IMR-90 (cell line): Measurements from ENCODE around the gene PIK3CG. TPM values are rescaled to one million over a fixed set of nuclear protein-coding genes. Genes with fewer than 3 reads are reported as not detected.

Experiments used
- ATAC-seq: fragments of 200-7000 bp; cut with Tn5 transposase; 2 replicates; pipeline ENCODE4 v1.9.1; 2020; ENCODE audit warnings: low read depth, mild to moderate bottlenecking, moderate library complexity
- BruUV-seq: library from RNA; stranded (reverse); fragments of 400-500 nt; replicated peaks from 2 replicates; lab custom pipeline; 2021; lab: Mats Ljungman, UMichigan
- CTCF ChIA-PET: fragments of 300-600 bp; formaldehyde crosslinking; extraction: SDS; loops from one replicate; lab custom pipeline; 2021; ENCODE audit warnings: antibody characterized with exemption; lab: Yijun Ruan, JAX
- POLR2A ChIA-PET: fragments of 300-600 bp; sonication (Branson Sonifier 250); formaldehyde crosslinking; loops from one replicate; lab custom pipeline; 2022; ENCODE audit warnings: antibody characterized with exemption; ENCODE audit not compliant: unreplicated experiment; lab: Charles Lee
- DNase-seq: peaks from one replicate; pipeline ENCODE4 v3.0.0; 2013
- H2AFZ ChIP-seq: replicated peaks from 2 replicates; pipeline ENCODE3; 2013; ENCODE audit warnings: low read length, mild to moderate bottlenecking; ENCODE audit not compliant: poor library complexity
- H2AK5ac ChIP-seq: 2 replicates; pipeline ENCODE4 v1.6.1; 2013; ENCODE audit warnings: low read depth, low read length, inconsistent platforms
- H2AK9ac ChIP-seq: replicated peaks from 2 replicates; pipeline ENCODE3; 2013; ENCODE audit warnings: mild to moderate bottlenecking, low read depth, low read length, moderate library complexity; ENCODE audit not compliant: poor library complexity
- H2BK120ac ChIP-seq: 2 replicates; pipeline ENCODE4 v1.6.1; 2013; ENCODE audit warnings: low read depth, low read length, inconsistent platforms
- H2BK15ac ChIP-seq: 3 replicates; pipeline ENCODE4 v1.6.1; 2013; ENCODE audit warnings: low read depth, low read length, inconsistent platforms
- H2BK20ac ChIP-seq: 2 replicates; pipeline ENCODE4 v1.6.1; 2013; ENCODE audit warnings: low read depth, mild to moderate bottlenecking, inconsistent platforms, low read length, moderate library complexity
- H2BK5ac ChIP-seq: 2 replicates; pipeline ENCODE4 v1.6.1; 2013; ENCODE audit warnings: mild to moderate bottlenecking, low read depth, low read length, inconsistent platforms; ENCODE audit not compliant: poor library complexity, severe bottlenecking
- H3K14ac ChIP-seq: replicated peaks from 2 replicates; pipeline ENCODE4 v1.6.1; 2013; ENCODE audit warnings: low read depth, low read length, inconsistent platforms
- H3K18ac ChIP-seq: 2 replicates; pipeline ENCODE4 v1.6.1; 2013; ENCODE audit warnings: low read depth, low read length, control low read depth
- H3K23ac ChIP-seq: 2 replicates; pipeline ENCODE4 v1.6.1; 2013; ENCODE audit warnings: low read depth, low read length, inconsistent platforms
- H3K27ac ChIP-seq: 2 replicates; pipeline ENCODE4 v1.5.1; 2013; ENCODE audit warnings: mild to moderate bottlenecking, control low read depth, low read length; ENCODE audit not compliant: insufficient read depth
- H3K27me3 ChIP-seq: 2 replicates; pipeline ENCODE4 v1.6.1; 2013; ENCODE audit warnings: low read length; ENCODE audit not compliant: control insufficient read depth, insufficient read depth
- H3K36me3 ChIP-seq: 2 replicates; pipeline ENCODE4 v1.6.1; 2013; ENCODE audit warnings: low read length, mixed read lengths; ENCODE audit not compliant: control insufficient read depth, insufficient read depth
- H3K4ac ChIP-seq: 2 replicates; pipeline ENCODE4 v1.6.1; 2013; ENCODE audit warnings: low read depth, low read length, inconsistent platforms
- H3K4me1 ChIP-seq: 2 replicates; pipeline ENCODE4 v1.6.1; 2013; ENCODE audit warnings: low read length, mixed read lengths; ENCODE audit not compliant: control insufficient read depth, insufficient read depth
- H3K4me2 ChIP-seq: 2 replicates; pipeline ENCODE4 v1.6.1; 2013; ENCODE audit warnings: low read depth, mild to moderate bottlenecking, control low read depth, low read length, moderate library complexity
- H3K4me3 ChIP-seq: 2 replicates; pipeline ENCODE4 v1.5.1; 2013; ENCODE audit warnings: low read depth, mild to moderate bottlenecking, control low read depth, low read length, moderate library complexity; ENCODE audit not compliant: insufficient read depth
- H3K56ac ChIP-seq: 2 replicates; pipeline ENCODE4 v1.6.1; 2013; ENCODE audit warnings: low read length, inconsistent platforms; ENCODE audit not compliant: insufficient read depth; ENCODE audit errors: extremely low read depth
- H3K79me1 ChIP-seq, 2 experiments: 2 replicates each; pipeline ENCODE4 v1.6.1; 2013; ENCODE audit warnings: low read length in 2 of 2, inconsistent platforms in 1 of 2, low read depth in 1 of 2
- H3K9ac ChIP-seq: 2 replicates; pipeline ENCODE4 v1.6.1; 2013; ENCODE audit warnings: low read depth, low read length, control low read depth
- H3K9me1 ChIP-seq: 2 replicates; pipeline ENCODE4 v1.6.1; 2013; ENCODE audit warnings: low read length, inconsistent platforms; ENCODE audit not compliant: insufficient read depth
- H3K9me3 ChIP-seq: 2 replicates; pipeline ENCODE4 v1.6.1; 2013; ENCODE audit warnings: low read length; ENCODE audit not compliant: control insufficient read depth, insufficient read depth
- H4K20me1 ChIP-seq: 2 replicates; pipeline ENCODE4 v1.6.1; 2013; ENCODE audit warnings: low read length, inconsistent platforms; ENCODE audit not compliant: insufficient read depth
- H4K5ac ChIP-seq: 2 replicates; pipeline ENCODE4 v1.6.1; 2013; ENCODE audit warnings: mild to moderate bottlenecking, low read depth, low read length, control low read depth
- H4K8ac ChIP-seq, 2 experiments: 2 replicates each; pipeline ENCODE4 v1.6.1; 2013; ENCODE audit warnings: low read depth in 2 of 2, low read length in 2 of 2, control low read depth in 1 of 2, inconsistent platforms in 1 of 2
- H4K91ac ChIP-seq: 2 replicates; pipeline ENCODE4 v1.6.1; 2013; ENCODE audit warnings: low read depth, low read length, inconsistent platforms; ENCODE audit not compliant: insufficient read depth
- CEBPB ChIP-seq: IDR thresholded peaks from 2 replicates; pipeline ENCODE4 v1.6.1; 2012; ENCODE audit warnings: low read depth, low read length, improper control_type of control experiment
- CHD1 ChIP-seq: IDR thresholded peaks from 2 replicates; pipeline ENCODE4 v1.6.1; 2012; ENCODE audit warnings: low read depth, low read length, improper control_type of control experiment
- CTCF ChIP-seq: conservative IDR thresholded peaks from 2 replicates; pipeline ENCODE4 v1.5.1; 2012; ENCODE audit warnings: mild to moderate bottlenecking, low read depth, low read length, improper control_type of control experiment
- ELK1 ChIP-seq: fragments of 150-350 bp; IDR thresholded peaks from 2 replicates; pipeline ENCODE4 v1.6.1; 2016; ENCODE audit warnings: low read depth, mild to moderate bottlenecking, low read length, moderate library complexity, borderline replicate concordance
- FOS ChIP-seq: fragments of 150-350 bp; IDR thresholded peaks from 2 replicates; pipeline ENCODE4 v1.6.1; 2016; ENCODE audit warnings: low read depth, low read length
- MAFK ChIP-seq: IDR thresholded peaks from 2 replicates; pipeline ENCODE4 v1.6.1; 2012; ENCODE audit warnings: low read depth, low read length, improper control_type of control experiment
- MXI1 ChIP-seq: IDR thresholded peaks from 2 replicates; pipeline ENCODE4 v1.6.1; 2012; ENCODE audit warnings: low read depth, mild to moderate bottlenecking, low read length, moderate library complexity, borderline replicate concordance
- NFE2L2 ChIP-seq: fragments of 150-350 bp; IDR thresholded peaks from 2 replicates; pipeline ENCODE4 v1.6.1; 2016; ENCODE audit warnings: low read depth, mild to moderate bottlenecking, low read length
- POLR2A ChIP-seq: IDR thresholded peaks from 2 replicates; pipeline ENCODE4 v1.6.1; 2012; ENCODE audit warnings: mild to moderate bottlenecking, low read depth, low read length
- RCOR1 ChIP-seq: IDR thresholded peaks from 2 replicates; pipeline ENCODE4 v1.6.1; 2012; ENCODE audit warnings: mild to moderate bottlenecking, low read length, improper control_type of control experiment; ENCODE audit not compliant: insufficient replicate concordance
- USF2 ChIP-seq: fragments of 150-350 bp; IDR thresholded peaks from 2 replicates; pipeline ENCODE4 v1.6.1; 2017; ENCODE audit warnings: mild to moderate bottlenecking, antibody characterized with exemption, low read length, low read depth
- WGBS, 2 experiments: methylation state at CpG; one replicate each; pipeline versions ENCODE4 v1.1.5 to v1.1.7; 2013; ENCODE audit warnings: missing lambda C conversion rate in 2 of 2; ENCODE audit not compliant: insufficient read length in 1 of 2; ENCODE audit errors: extremely low coverage in 2 of 2; 5-methylcytosine and 5-hydroxymethylcytosine counted together
- dilution Hi-C: fragments of 300-500 bp; cut with HindIII; formaldehyde crosslinking; loops from one replicate; pipeline ENCODE4 v1.14.3; 2018; ENCODE audit warnings: low sequenced_read_pairs; ENCODE audit not compliant: unreplicated experiment
- in situ Hi-C: fragments of 300-500 bp; cut with MboI; formaldehyde crosslinking; loops from 3 replicates; pipeline ENCODE4 v1.14.3; 2019; ENCODE audit warnings: low sequenced_read_pairs, inconsistent platforms, mixed read lengths
- intact Hi-C: fragments of 100-400 bp; cut with micrococcal nuclease; formaldehyde crosslinking; loops from 2 replicates; pipeline ENCODE4 v1.10.0; 2022
- polyA plus RNA-seq, 3 experiments: library from polyadenylated mRNA; depleted of rRNA; stranded (reverse); fragments of >200 nt; gene quantifications; 2 replicates each; pipeline ENCODE4 v1.2.3, GENCODE V29; 2012; ENCODE audit warnings: low replicate concordance in 1 of 3
- total RNA-seq: library from RNA; depleted of rRNA; stranded (reverse); fragments of >200 nt; gene quantifications from 2 replicates; pipeline ENCODE4 v1.2.3, GENCODE V29; 2012

PIK3CG gene
- total and polyA plus RNA-seq, 2 of the 4 experiments (the other 2 are of a cell fraction) = under 0.01 TPM; not detected in 1

GRCh38 chr7:106866298-106867281 is 1.5 kb downstream of the PIK3CG start:
- no peak for DNase-seq
- no TSS peak for BruUV-seq
- 70% methylated on average over 2 of the region's 5 CpGs; no CpG with 5 or more reads in 1 of the 2 experiments for WGBS, 2 experiments
- Histone ChIP-seq H3K56ac (no peak overlapping the region), H3K4ac (no peak overlapping the region), H3K23ac (no peak overlapping the region), H3K18ac (no peak overlapping the region), H3K79me1 (no peaks in the 10 kb centered on the region), H3K27me3 (no peaks in the 10 kb centered on the region), H3K4me1 (peaks cover 3% of the 10 kb centered on the region), H2AFZ (no peak overlapping the region), H4K20me1 (no peaks in the 10 kb centered on the region), H2AK5ac (no peak overlapping the region), H2AK9ac (no peak overlapping the region), H3K36me3 (no peaks in the 10 kb centered on the region), H4K5ac (no peak overlapping the region), H3K27ac (no peak overlapping the region), H2BK5ac (no peak overlapping the region), H3K9me3 (peaks cover 3% of the 10 kb centered on the region; the same call in 1 of the 2 replicates), H3K4me3 (no peak overlapping the region), H3K9me1 (no peaks in the 10 kb centered on the region), H4K8ac (no peak overlapping the region), H2BK120ac (no peak overlapping the region), H3K4me2 (no peak overlapping the region), H3K14ac (no peak overlapping the region), H2BK15ac (no peak overlapping the region), H3K9ac (no peak overlapping the region), H2BK20ac (no peak overlapping the region), H4K91ac (no peak overlapping the region)
- in situ Hi-C loops = no loop called here
- ChIA-PET CTCF (no interaction called here), POLR2A (no interaction called here)
- intact Hi-C loops = no loop called here
- no peak for TF ChIP-seq CTCF
- no peak for TF ChIP-seq CHD1
- no peak for TF ChIP-seq FOS
- no peak for TF ChIP-seq POLR2A
- no peak for TF ChIP-seq NFE2L2
- no peak for TF ChIP-seq RCOR1
- no peak for TF ChIP-seq USF2
- TF ChIP-seq MAFK = no peak
- no peak for TF ChIP-seq CEBPB
- TF ChIP-seq ELK1 = no peak
- no peak for TF ChIP-seq MXI1
- ATAC-seq = no peak
- dilution Hi-C loops = no loop called here
